GM06990 (cell line): ENCODE measurements around the gene DDX3X.
A peak's percentile ranks its signal among the peaks of the same experiment; 100 is the strongest.
"Not testable (repeated sequence)": the region's sequence is repeated elsewhere in the genome, so short reads cannot be mapped to it uniquely, and the experiment has no call there.

ENCODE experiments used
- DNase-seq: peaks from one replicate; pipeline ENCODE4 v3.0.0-alpha.2; 2011; ENCODE audit not compliant: insufficient read length; ENCODE audit errors: extremely low read depth
- H3K27me3 ChIP-seq: replicated peaks from 2 replicates; pipeline ENCODE4 v1.6.0; 2011; ENCODE audit warnings: low read length; ENCODE audit not compliant: control insufficient read depth, insufficient read depth
- H3K36me3 ChIP-seq: 2 replicates; pipeline ENCODE4 v1.5.1; 2011; ENCODE audit warnings: low read length; ENCODE audit not compliant: control insufficient read depth, insufficient read depth
- H3K4me3 ChIP-seq: replicated peaks from 2 replicates; pipeline ENCODE4 v1.5.1; 2011; ENCODE audit warnings: low read depth, mild to moderate bottlenecking, control low read depth, low read length
- CTCF ChIP-seq: IDR thresholded peaks from 2 replicates; pipeline ENCODE4 v1.5.1; 2011; ENCODE audit warnings: low read length, control low read depth, mild to moderate bottlenecking, inconsistent platforms; ENCODE audit not compliant: insufficient read depth, poor library complexity, severe bottlenecking

Gene DDX3X

GRCh38 chrX:41333744-41334362 is at the start of gene DDX3X:
TSS of gene DDX3X (plus strand) at chrX:41334162. CDS start at chrX:41334253, 91 bp downstream.
- TF ChIP-seq CTCF, result peak; percentile 34
- H3K27me3 ChIP-seq, result no peaks in the 10 kb centered on the region
- no peaks in the 10 kb centered on the region; the same call in 1 of the 2 replicates for H3K36me3 ChIP-seq
- peak within 1 kb of the TSS; percentile 85 for H3K4me3 ChIP-seq
- DNase-seq, result peak; percentile 97

GRCh38 chrX:41285928-41286327 is 48.0 kb upstream of the DDX3X start:
- not testable (repeated sequence) for H3K27me3 ChIP-seq, H3K36me3 ChIP-seq, H3K4me3 ChIP-seq, DNase-seq

- DNase-seq, result no peak
- H3K4me3 ChIP-seq, result no peak overlapping the region
- H3K27me3 ChIP-seq, result no peaks in the 10 kb centered on the region; the same call in 1 of the 2 replicates
- H3K36me3 ChIP-seq, result no peaks in the 10 kb centered on the region
- TF ChIP-seq CTCF, result no peak
Observed at GRCh38 chrX:41288641-41289040, 45.3 kb upstream of the DDX3X start.

DNA sequence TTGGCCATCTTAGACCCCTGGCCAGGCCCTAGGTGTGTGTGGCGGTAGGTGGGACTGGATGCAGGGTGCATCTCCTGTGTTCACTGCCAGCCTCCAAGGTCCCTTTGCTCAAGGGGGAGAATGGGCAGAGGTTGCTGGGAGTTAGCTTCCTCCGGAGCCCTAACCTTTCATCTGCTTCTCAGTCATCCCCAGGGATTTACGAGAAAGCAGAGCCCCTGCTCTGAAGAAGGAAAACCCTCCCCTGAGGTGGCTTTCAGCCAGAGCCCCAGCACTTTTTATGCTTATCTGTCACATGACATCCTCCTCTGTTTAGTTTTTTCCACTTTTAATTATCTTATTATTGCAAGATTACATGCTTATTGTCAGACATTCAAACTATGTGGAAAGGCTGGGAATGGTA is 44.9 kb upstream of the DDX3X start:
- TF ChIP-seq CTCF, result no peak
- H3K4me3 ChIP-seq, result no peak overlapping the region
- DNase-seq, result no peak
- no peaks in the 10 kb centered on the region for H3K36me3 ChIP-seq
- H3K27me3 ChIP-seq, result no peaks in the 10 kb centered on the region; the same call in 1 of the 2 replicates

DNA sequence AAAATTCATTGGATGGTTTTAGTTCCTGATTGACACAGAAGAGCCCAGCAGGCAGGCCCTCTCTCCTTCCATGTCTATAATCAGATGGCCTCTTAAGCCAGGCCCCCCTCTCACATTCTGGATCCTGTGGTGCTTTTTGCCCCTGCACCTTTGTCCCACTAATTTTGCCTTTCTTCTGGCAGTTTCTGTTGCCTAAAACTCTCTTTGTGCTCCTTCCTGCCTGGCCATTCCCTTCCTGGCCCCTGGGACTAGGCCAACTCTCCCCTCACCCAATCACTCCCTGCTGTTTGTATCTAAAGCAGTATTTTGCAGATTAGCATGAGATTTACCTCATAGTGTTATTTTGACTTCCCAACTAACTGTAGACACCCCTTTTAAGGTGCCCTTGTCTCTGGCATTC is 42.7 kb upstream of the DDX3X start:
- DNase-seq, result no peak
- no peaks in the 10 kb centered on the region for H3K36me3 ChIP-seq
- no peak overlapping the region for H3K4me3 ChIP-seq
- TF ChIP-seq CTCF, result no peak
- no peaks in the 10 kb centered on the region; the same call in 1 of the 2 replicates for H3K27me3 ChIP-seq

DNA sequence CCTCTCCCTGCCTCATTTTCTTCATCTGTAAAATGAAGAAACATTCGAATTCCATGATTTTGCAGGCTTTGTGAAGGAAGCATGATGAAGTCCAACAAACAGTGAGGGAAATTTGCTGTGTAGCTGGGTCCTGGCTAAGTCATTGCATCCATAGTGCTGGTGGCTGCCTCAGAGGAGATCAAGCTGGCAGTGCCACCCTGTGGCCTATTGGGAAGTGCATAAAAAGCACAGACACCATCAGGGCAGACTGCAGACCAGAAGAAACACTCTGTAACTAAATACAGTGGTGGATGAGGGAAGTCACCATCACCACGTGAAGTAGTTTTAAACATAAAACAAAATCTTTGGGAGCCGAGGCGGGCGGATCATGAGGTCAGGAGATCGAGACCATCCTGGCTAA is 40.7 kb upstream of the DDX3X start:
- peak; percentile 37 for TF ChIP-seq CTCF
- Histone ChIP-seq H3K4me3 (no peak overlapping the region), H3K27me3 (no peaks in the 10 kb centered on the region; the same call in 1 of the 2 replicates), H3K36me3 (no peaks in the 10 kb centered on the region)
- no peak for DNase-seq
